Activated T-cell treated with anti-CD3 and anti-CD28 coated beads for 48 hours (primary cell): ENCODE measurements around the gene JPT1.
"Not testable (repeated sequence)": the region's sequence is repeated elsewhere in the genome, so short reads cannot be mapped to it uniquely, and the experiment has no call there.

Experiments
- DNase-seq: peaks from one replicate; pipeline ENCODE4 v3.0.0-alpha.2; 2020; ENCODE audit warnings: low read depth

The JPT1 gene

DNA sequence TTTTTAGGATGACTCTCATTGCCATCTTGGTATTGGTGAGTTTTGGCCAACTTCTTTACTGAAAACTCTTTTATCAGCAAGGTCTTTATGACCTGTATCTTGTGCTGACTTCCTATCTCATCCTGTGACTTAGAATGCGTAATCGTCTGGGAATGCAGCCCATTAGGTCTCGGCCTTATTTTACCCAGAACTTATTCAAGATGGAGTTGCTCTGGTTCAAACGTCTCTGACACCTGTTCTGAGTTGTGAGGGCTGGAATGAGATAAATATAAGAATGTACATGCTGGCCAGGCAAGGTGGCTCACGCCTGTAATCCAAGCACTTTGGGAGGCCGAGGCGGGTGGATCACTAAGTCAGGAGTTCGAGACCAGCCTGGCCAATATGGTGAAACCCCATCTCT lies 4.2 kb upstream of the JPT1 start:
- DNase-seq: not testable (repeated sequence)

DNA sequence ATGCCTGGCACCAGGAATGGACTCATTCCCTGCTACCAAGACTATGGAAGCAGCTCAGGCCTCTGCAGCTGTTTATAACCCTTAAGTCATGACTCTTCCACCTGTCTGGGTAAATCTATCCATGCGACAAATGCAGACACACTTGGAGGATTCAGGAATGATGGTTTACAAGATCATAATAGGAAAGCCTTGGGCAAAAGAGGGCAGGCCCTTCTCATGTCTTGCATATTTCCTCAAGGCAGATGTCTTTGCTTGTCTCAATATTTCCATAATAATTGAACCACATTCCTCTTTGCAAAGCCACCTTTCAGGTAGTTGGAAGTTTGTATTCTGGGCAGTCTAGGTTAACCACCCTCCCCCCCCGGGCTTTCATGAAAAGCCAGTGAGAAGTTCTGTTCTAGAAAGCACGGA lies 884 bp upstream of the JPT1 start:
- no peak for DNase-seq

DNA sequence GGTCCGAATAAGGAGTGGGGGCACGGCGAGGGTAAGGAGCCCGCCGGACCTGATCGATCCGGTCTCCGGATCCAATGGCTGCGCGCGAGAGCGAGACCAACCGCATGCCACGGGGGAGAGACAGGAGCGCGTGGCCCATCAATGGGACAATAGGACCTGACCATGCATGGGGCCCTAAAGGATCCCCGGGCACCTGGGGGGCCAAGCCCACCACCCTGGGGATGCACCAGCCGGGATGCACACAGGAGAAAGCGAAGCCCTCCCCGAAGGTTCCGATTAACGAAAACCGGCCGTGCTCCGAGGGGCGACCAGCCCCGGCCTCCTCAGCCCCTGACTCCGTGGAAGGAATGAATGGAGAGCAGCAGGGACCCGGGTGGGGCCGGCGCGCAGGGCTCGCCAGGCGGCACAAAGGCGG lies 525 bp downstream of the JPT1 start:
- DNase-seq: peak; percentile 26

DNA sequence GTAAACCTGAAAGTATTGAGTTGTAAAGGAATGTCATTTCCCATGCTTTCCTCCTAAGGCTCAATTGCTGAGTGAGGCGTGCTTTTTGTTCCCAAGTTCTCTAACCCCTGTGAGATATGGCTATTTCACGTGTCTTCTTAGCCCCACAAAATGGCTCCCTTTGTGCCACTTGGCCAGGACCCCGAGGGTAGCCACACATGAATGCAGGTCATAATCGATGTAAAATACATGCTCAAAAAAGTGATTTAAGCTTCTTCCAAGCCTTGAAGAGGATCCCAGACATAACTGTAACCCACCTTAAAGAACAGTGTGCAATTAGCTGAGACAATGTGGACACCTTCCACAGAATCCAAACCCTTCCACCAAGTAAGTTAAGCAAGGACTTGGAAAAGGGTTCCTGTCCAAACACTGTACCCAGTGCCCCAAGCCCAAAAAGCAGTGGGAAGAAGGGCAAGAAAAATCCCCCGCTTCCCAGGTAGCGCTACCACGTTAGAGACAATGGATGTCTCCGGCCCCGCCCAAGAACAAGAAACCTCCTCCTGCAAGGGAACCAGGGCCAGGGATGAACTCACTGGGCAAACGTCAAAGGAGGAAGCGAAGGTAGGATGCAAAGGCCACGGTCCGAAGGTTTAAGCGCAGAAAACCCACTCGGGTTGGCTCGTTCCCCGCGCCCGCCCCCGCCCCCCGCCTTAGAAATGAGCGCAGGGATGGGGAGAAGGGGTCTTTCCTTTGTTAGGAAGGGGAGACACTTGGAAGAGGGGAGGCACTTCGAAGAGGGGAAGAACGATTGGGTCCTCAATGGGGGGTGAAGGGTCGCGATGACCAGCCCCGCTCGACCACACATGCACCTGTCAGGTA lies 1.2 kb downstream of the JPT1 start:
- peak; percentile 30 for DNase-seq

DNA sequence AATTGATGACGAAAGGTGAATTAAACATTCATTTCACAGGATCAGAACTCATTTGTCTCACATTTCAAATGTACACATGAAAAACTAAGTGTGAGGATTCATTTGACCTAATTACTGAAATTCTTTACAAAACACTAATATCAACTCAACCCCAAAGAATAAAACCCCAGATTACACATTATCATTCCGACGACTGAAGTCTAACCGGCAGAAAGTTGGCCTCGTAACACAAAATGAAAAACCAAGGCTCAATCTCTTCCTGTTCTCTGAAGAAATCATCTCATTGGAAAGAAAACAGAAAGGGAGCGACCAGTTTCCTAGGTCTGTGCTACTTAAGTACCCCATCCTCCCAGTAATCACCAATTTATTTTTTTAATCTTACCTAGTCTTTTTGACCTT lies 1.8 kb downstream of the JPT1 start:
- no peak for DNase-seq

DNA sequence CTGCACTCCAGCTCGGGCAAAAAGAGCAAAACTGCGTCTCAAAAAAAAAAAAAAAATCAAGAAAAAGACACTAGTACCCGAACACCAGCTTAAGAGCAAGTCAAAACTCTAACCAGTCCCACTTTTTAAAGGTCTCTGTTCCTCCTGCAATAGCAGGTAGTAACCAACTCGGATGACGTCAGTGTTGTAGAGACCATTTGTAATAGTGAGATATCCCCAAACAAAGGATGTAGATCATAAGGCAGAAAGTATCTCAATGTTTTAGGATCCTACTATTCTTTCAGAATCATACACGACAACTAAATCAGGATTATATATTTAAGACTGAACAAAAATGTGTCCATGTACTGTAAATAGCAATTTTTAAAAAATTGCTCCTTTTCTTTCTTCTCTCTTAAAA lies 2.4 kb downstream of the JPT1 start:
- DNase-seq: no peak

DNA sequence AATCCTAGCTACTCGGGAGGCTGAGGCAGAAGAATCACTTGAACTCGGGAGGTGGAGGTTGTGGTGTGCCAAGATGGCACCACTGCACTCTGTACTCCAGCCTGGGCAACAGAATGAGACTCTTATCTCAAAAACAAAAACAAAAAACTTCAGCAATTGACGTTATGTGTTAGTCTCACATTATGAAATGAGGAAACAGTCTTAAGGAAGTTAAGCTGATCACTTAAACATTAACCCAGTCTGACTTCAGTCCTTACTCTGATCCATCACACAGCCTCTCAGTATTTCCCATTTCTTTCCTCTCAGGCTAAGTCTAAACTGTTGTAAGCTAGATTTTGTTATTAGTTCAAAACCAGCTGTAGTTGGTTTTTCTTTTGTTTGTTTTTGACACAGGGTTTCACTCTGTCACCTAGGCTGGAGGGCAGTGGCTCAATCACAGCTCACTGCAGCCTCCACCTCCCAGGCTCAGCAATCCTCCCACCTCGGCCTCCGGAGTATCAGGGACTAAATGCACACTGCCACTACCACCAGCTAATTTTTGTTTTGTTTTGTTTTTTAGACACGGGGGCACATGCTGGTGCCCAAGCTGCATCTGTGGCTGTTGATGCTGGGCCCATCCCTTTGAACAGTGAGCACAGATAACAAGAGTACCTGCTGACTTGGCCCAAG lies 6.3 kb downstream of the JPT1 start:
- DNase-seq: no peak

DNA sequence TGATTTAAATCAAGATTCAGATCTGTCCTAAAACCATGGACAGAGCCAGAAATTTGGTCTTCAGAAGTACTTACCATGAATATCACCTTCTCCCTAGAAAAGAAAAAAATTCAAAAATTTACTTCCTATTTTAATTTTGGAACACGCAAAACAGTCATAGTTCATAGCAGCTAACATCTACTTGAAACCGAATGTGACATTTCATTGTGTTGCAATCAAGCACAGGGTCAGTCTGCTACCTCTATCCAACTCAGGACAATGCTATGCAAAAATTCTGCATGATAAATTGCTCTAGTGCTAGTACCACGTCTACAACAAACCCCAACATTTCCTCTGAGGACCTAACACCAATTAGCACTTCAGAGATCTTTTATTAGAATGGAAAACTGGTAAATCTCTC lies 7.7 kb downstream of the JPT1 start:
- DNase-seq: no peak

DNA sequence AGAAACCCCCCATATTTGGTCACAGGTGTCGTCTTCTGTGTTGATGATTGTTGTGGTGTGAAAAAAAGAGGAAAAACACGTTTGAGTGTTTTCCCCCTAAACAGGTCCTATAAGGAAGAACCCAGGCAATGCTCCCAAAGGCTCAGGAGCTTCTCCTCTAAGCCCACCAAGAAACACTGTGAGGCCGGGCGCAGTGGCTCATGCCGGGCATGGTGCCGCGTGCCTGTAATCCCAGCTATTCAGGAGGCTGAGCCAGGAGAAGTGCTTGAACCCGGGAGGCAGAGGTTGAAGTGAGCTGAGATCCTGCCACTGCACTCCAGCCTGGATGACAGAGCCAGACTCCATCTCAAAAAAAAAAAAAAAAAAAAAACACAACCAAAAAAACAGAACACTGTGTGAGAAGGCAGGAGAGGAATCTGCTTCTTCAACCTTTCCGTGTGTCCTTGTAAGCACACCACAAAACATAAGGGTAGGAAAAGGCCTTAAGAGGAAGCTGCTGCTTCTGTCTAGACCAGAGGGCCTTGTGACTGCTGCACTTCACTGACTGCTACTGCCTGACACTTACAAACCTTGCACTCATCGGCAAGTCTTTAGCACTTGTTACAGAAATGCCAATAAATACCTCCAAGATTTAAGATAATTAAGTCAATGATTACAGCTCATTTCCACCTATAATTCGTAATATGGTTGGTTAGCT lies 9.3 kb downstream of the JPT1 start:
- DNase-seq: no peak

DNA sequence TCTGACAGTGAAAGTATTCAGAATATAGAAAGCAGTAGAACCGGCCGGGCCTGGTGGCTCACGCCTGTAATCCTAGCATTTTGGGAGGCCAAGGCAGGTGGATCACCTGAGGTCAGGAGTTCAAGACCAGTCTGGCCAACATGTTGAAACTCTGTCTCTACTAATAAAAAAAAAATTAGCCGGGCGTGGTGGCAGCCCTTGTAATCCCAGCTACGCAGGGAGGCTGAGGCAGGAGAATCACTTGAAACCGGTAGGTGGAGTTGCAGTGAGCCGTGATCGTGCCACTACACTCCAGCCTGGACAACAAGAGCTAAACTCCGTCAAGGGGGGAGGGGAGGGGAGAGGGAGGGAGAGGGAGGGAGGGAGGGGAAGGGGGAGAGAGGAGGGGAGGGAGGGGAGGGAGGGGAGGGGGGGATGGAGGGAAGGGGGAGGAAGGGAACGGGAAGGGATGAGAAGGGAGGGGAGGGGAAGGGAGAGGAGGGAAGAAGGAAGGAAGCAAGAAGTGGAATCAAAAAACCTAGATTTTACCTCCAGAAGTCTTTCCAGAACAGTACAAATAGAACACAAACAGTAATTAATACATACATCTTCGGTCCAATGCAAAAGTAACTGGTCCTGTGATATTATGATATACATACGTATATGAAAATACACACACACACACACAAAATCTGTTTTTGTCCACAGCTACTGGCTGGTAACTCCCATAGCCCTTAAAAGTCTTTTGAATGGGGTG lies 11.9 kb downstream of the JPT1 start:
- DNase-seq: no peak

DNA sequence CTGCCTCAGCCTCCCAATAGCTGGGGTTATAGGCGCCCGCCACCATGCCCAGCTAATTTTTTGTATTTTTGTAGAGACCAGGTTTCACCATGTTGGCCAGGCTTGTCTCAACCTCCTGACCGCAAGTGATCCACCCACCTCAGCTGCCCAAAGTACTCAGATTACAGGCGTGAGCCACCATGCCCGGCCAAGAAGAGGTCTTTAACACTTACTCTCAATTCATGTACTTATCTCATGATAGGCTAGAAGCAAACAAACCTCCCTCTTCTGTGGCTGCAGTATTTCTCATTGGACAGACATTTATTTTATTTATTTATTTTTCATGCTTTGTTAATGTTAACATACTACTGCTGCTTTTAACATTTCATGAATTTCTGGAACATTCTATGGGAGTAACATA lies 15.8 kb downstream of the JPT1 start:
- no peak for DNase-seq

DNA sequence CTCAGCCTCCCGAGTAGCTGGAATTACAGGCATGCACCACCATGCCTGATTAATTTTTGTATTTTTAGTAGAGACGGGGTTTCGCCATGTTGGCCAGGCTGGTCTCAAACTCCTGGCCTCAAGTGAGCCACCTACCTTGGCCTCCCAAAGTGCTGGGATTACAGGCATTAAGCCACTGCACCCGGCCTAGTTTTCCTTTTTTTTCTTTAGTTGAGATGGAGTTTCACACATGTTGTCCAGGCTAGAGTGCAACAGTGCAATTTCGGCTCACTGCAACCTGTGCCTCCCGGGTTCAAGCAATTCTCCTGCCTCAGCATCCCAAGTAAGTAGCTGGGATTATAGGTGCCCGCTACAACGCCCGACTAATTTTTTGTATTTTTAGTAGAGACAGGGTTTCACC lies 16.6 kb downstream of the JPT1 start:
- not testable (repeated sequence) for DNase-seq

DNA sequence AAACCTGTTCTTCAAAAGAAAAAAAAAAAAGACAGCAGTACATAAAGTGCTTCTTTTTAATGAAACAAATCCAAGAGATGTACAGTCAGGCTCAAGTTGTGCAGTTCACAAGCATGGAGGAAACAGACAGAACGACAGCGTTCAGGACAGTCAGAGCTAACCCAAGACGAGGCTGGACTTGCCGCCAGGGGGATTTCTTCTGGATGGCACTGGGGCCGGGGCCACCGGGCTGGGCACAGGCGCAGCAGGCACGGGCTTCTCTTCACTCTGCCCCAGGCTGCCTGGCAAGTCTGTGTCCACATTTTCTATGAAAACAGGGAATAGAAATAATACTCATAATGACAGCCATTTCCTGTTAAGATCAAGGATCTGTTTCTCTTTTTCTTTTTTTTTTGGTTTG lies 18.4 kb downstream of the JPT1 start:
- DNase-seq: no peak

DNA sequence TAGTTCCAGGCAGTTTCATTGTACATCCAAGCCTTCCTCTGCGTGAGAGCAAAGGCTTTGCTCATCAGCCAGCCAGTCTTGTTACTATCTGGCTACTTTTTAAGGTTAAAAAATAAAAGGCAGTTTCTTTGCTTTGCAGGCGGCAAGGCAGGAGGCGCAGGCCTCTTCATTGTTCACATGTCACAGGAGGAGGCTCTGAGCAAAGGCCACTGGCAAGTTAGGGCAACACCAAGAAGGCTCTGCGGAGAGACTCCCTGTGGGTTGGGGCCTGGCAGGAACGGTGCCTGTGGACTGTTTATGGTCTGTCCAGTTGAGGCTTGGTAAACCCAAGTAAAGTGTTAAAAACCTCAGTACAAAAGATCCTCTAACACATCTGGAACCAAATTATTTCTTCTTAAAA lies 18.9 kb downstream of the JPT1 start:
- DNase-seq: no peak

DNA sequence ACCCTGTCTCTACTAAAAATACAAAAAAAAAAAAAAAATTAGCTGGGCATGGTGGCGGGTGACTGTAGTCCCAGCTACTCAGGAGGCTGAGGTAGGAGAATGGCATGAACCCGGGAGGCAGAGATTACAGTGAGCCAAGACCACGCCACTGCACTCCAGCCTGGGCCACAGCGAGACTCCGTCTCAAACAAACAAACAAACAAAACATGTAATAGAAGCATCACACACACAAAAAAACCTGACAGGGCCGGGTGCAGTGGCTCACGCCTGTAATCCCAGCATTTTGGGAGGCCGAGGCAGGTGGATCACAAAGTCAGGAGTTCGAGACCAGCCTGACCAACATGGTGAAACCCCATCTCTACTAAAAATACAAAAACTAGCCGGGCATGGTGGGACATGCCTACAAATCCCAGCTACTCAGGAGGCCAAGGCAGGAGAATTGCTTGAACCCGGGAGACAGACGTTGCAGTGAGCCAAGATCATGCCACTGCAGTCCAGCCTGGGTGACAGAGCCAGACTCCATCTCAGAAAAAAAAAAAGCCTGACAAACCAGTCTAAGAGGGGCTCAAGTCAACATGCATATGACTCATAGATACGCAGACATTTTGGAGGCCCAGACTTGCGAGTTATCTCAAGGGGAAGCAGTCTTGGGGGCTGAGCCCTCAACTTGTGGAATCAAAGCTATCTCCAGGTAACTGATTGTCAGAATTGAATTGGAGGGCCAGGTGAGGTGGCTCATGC lies 20.5 kb downstream of the JPT1 start:
- DNase-seq: not testable (repeated sequence)

DNA sequence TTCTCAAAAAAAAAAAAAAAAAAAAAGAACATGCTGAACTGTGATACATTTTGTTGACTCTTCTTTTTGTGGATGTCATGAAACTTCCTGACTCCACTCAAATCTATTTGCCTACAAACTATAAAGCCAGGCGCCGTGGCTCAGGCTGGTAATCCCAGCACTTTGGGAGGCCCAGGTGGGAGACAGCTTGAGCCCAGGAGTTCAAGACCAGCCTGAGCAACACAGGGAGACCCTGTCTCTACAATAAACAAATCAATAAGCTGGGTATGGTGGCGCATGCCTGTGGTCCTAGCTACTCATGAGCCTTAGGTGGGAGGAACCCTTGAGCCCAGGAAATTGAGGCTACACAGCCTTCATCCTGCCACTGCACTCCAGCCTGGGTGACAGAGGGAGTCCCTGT lies 21.3 kb downstream of the JPT1 start:
- no peak for DNase-seq

DNA sequence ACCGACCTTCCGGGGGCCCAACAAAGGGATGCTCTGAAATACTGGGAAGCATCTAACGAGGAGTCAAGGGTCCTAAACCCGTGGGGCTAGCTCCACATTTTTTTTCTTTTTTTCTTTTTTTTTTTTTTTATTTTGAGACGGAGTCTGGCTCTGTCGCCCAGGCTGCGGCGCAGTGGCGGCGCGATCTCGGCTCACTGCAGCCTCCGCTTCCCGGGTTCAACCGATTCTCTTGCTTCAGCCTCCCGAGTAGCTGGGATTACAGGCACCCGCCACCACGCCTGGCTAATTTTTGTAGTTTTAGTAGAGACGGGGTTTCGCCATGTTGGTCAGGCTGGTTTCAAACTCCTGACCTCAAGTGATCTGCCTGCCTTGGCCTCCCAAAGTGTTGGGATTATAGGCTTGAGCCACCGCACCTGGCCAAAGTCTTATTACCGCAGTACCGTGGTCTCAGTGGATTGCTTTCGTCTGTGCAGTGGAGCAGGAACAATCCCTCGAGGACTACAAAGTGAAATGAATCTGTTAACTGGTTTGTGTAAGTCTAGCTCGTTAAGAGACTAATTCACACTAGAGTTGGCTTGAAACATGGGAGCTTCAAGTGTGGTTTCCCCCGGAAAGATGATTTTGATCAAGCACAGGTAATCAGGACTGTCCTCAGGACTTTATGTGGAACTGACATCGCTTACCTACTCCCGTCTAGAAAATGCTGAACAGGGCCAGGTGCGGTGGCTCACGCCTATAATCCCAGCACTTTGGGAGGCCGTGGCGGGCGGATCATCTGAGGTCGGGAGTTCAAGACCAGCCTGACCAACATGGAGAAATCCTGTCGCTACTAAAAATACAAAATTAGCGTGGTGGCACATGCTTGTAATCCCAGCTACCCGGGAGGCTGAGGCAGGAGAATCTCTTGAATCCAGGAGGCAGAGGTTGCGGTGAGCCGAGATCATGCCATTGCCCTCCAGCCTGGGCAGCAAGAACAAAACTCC lies 22.0 kb downstream of the JPT1 start:
- not testable (repeated sequence) for DNase-seq

DNA sequence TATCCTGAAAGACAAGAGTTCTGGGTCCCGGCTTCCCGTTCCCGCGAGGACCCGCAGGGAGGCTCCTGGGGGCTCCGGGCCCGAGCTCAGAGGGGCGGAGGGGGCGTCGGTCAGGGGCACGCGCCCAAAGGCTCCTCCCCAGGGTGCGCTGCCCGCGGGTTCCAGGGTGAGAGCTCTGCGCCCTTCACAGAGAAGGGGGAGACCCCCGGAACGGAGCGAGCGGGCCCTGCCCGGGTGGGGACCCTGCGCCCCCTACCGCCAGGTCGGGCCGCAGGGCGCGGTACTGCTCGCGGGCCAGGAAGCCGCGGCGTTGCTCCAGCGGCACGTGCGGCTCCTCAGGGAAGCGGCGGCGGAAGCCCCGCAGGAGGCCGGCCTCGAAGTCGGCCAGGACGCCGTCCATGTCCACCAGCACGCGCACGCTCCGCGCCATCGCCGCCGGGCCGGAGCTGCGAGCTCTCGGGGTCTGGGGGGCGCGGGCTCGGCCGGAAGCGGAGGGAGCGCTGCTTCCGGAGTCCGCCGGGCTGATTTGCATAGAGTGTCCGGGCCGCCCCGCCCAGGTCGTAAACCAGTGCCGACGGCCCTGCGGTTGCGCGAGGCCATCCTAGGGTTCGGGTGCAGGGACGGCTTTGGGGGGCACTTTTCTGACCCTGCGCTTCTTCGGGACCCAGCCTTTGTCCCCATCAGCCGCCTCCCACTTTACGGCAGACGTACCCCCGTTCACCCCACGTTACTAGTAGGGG lies 22.9 kb downstream of the JPT1 start, which contains the start of gene NT5C:
TSS of gene NT5C (minus strand) at position 465 of the 740 bp plus-strand sequence. CDS start at position 430, 35 bp downstream.
- peak; percentile 77 for DNase-seq

DNA sequence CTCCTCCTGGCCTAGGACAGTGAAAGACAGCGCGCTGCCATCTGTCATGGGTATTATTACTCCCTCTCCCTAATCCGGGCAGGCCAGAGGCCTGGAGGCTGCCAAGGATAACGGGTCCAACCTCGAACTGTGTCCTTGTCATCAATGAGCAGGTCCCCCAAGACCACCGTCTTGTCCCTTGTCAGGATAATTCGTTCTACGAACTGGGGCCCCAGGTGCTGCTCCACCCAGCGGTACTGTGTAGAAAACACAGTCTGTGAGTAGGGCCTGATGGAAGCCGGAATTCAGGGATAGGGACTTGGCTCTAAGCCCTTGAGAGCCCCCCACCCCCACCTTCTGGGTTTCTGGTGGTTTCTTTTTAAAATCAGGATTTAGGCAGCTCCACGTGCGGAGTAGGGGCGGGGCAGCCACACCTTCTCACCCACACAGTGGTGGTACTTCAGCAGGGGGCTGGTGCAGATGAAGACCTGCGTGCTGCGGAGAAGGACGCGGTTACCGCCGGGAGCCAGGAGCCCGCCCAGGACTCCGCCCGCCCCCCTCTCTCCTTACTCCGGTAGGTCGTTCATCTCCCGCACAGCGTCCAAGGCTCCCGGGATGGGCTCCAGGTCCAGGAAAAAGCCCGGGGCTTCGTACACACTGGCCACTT lies 23.6 kb downstream of the JPT1 start:
- DNase-seq: peak; percentile 43
